ENCODE results near the gene SHROOM2. TPM values are rescaled to one million over a fixed set of nuclear protein-coding genes. Genes with fewer than 3 reads are reported as not detected.

Gene SHROOM2
- total RNA-seq, 1 donor = 4.3 TPM

GRCh38 chrX:9911487-9911886, 125.3 kb downstream of the SHROOM2 start:
- DNase-seq (ENCODE audit: low read depth) = peak; percentile 51
- H3K4me3 ChIP-seq (ENCODE audit: low read depth, low read length) = no peak overlapping the region
- no peak for TF ChIP-seq CTCF (IDR thresholded peaks at IDR 0.05; ENCODE audit: insufficient read depth, low read depth, low read length)

GRCh38 chrX:9912351-9913145, 126.3 kb downstream of the SHROOM2 start:
- TF ChIP-seq CTCF (IDR thresholded peaks at IDR 0.05; ENCODE audit: insufficient read depth, low read depth, low read length) = no peak
- DNase-seq (ENCODE audit: low read depth) = no peak
- H3K4me3 ChIP-seq (ENCODE audit: low read depth, low read length) = no peak overlapping the region

GRCh38 chrX:9913146-9913433, 126.9 kb downstream of the SHROOM2 start:
- no peak for DNase-seq (ENCODE audit: low read depth)
- H3K4me3 ChIP-seq (ENCODE audit: low read depth, low read length) = no peak overlapping the region
- no peak for TF ChIP-seq CTCF (IDR thresholded peaks at IDR 0.05; ENCODE audit: insufficient read depth, low read depth, low read length)

GRCh38 chrX:9917861-9918260, 131.6 kb downstream of the SHROOM2 start:
- TF ChIP-seq CTCF (IDR thresholded peaks at IDR 0.05; ENCODE audit: insufficient read depth, low read depth, low read length) = no peak
- no peak for DNase-seq (ENCODE audit: low read depth)
- H3K4me3 ChIP-seq (ENCODE audit: low read depth, low read length) = no peak overlapping the region

GRCh38 chrX:9919632-9920172, 133.5 kb downstream of the SHROOM2 start:
- DNase-seq (ENCODE audit: low read depth) = no peak
- TF ChIP-seq CTCF (IDR thresholded peaks at IDR 0.05; ENCODE audit: insufficient read depth, low read depth, low read length) = no peak
- no peak overlapping the region for H3K4me3 ChIP-seq (ENCODE audit: low read depth, low read length)

GRCh38 chrX:9921407-9921806, 135.2 kb downstream of the SHROOM2 start:
- TF ChIP-seq CTCF (IDR thresholded peaks at IDR 0.05; ENCODE audit: insufficient read depth, low read depth, low read length) = no peak
- no peak for DNase-seq (ENCODE audit: low read depth)
- H3K4me3 ChIP-seq (ENCODE audit: low read depth, low read length) = no peak overlapping the region

- no peak for DNase-seq (ENCODE audit: low read depth)
- H3K4me3 ChIP-seq (ENCODE audit: low read depth, low read length) = no peak overlapping the region
- TF ChIP-seq CTCF (IDR thresholded peaks at IDR 0.05; ENCODE audit: insufficient read depth, low read depth, low read length) = no peak
These were observed 137.1 kb downstream of the SHROOM2 start for GRCh38 chrX:9923357-9923756.
